Left hindlimb (tissue), 1 donor: Measurements from ENCODE around the gene TGFA.

Experiments
- DNase-seq: peaks from one replicate; pipeline ENCODE4 v3.0.0-alpha.2; 2018

TGFA gene

DNA sequence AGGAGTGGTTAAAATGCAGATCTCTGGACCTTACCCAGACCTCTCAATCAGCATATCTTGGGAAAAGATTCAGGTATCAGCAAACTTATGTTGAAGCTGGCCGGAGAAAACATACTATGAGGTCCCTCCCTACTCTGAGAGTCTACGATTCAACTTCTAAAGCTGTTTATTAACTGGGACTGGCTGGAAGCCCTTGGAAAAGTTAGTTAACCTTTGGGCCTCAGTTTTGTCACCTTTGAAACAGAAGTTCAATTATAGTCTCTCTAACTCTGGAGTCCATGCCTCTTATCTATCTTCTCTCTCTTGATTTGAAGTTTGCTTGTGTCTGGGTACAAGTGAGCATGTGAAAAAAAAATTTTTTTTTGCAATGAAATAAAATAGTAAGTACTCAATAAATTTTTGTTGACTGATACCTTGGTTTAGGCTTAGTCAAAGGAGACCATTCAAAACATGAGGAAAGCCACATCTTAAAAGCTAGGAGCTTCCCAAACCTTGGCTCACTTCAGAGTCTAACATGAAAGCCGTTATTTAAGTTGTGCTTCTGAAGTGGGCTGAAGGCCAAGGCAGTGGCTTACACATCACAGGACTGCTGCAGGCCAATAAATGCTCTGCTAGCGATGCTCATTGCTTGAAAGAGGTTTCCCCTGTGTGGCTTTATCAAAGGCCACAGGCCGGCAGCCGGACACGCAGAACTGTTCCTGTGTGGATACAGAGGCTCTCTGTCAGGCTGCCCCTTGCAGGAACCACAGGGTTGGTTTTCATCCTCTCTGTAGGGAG, 141.1 kb downstream of the TGFA start:
- no peak for DNase-seq

DNA sequence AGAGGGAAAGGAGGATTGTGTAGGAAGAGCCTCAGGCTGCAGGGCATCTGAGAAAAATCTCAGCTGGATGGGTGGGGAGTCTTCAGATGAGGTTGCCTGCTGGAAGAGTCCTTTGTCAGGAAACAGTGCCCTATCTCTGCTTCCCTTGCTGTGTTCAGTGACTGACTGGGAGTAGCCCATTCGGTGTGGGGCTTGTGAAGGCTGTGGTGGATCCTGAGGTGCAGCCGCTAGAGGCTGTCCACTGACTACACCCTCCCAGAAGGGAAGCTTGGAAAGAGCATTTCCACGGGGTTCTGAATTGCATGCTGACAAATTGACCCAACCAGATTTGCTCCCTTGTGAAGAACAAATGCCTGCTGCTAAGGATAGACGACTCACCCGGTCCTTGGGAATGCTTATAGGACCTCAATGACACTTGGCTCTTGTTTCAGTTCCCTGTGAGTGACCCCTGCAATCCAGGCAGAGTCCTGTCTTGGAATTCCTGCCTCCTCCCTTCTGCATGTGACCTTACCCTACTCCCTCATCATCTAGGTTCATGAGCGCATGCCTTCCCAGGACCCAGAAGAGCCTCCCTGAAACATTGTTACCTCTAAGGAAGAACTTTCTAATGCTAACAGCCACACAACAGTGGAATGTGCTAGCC, 142.0 kb downstream of the TGFA start:
- DNase-seq, result no peak

DNA sequence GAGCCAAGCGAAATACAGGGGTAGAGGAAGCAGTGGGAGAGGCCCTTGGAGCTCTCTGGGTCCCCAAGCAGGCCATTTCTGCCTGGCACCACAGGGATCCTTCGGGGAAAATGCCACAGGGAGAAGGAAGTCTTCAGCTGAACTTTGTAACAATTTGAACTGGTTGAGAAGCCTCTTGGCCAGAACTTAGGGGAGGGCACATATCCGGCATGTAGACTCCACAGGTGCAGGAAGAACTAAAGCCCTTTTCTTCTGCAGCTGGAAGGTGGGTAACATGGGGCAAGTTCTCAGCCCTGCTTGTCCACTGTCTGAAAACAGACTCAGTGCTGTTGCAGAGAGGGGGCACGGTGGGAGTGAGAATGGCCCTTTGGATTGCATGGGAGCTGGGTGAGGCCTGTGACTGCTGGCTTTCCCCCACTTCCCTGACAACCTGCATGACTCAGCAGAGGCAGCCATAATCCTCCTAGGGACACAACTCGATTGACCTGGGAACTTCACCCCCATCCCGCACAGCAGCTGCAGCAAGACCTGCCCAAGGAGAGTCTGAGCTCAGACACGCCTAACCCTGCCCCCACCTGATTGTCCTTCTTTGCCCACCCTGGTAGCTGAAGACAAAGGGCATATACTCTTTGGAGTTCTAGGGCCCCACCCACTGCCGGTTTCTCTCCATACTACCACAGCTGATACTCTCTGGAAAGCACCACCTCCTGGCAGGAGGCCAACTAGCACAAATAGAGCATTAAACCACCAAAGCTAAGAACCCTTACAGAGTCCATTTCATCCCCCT, 150.2 kb downstream of the TGFA start:
- DNase-seq, result no peak

DNA sequence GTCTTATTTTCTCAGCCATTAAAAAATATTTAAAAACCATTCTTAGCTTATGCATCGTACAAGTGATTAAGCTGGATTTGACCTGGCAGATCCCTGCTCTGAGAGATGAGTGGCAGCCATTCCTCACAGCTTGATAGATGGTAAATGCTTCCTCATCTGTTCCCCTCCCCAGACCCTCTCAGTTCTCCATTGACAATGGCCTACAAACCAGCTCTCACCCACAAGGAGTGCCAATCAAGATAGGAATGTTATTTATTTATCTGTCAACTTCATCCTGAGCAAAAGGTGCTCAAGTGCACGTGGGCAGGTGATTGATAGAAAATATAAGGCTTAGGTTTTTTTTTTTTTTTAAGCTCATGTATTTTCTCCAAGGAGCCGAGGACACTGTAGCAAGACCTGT, 153.1 kb downstream of the TGFA start:
- DNase-seq, result no peak

DNA sequence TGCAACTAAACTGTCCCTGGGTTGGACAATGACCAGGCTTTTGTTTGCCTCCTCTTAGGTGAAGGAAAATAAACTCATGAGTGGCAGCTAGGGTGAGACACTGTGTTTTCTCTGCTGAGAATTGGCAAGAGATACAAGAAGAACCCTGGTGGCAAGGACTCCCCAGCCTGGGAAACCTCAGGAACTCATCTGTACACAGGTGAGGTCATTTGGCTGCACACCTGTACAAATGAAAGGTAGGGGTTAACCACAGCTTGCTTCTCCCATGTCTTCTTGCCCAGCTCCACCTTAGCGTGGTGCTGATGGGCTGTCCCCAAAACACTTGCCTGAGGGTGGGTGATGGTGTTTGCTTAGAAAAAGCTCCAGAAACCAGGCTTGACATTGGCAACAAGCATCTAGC, 154.6 kb downstream of the TGFA start:
- no peak for DNase-seq
